OCI-LY3 (cell line): ENCODE results near the gene GTF2I.
A peak's percentile ranks its signal among the peaks of the same experiment; 100 is the strongest.

Experiments
- H2AFZ ChIP-seq: fragments of 200-600, 300-600 bp; shearing (Covaris generic); 2 replicates; pipeline ENCODE4 v1.6.0; 2014; ENCODE audit warnings: antibody characterized with exemption, low read depth, low read length
- H3K27ac ChIP-seq: fragments of 200-600, 300-600 bp; sonication (generic); 2 replicates; pipeline ENCODE4 v1.5.1; 2014; ENCODE audit warnings: mild to moderate bottlenecking, low read length, moderate library complexity, mixed read lengths
- H3K27me3 ChIP-seq: fragments of 200-600, 300-600 bp; sonication (generic); 2 replicates; pipeline ENCODE4 v1.6.1; 2014; ENCODE audit warnings: low read depth, low read length, mixed read lengths
- H3K36me3 ChIP-seq: fragments of 200-600, 300-600 bp; sonication (generic); replicated peaks from 2 replicates; pipeline ENCODE3; 2014; ENCODE audit warnings: low read depth, low read length, mixed read lengths
- H3K4me1 ChIP-seq: fragments of 300-600, 200-600 bp; sonication (generic); 2 replicates; pipeline ENCODE4 v1.6.1; 2014; ENCODE audit warnings: low read length, mixed read lengths
- H3K4me2 ChIP-seq: fragments of 200-600, 300-600 bp; sonication (generic); 2 replicates; pipeline ENCODE4 v1.6.1; 2014; ENCODE audit warnings: low read length, mixed read lengths
- H3K4me3 ChIP-seq: fragments of 300-600, 200-600 bp; sonication (generic); 2 replicates; pipeline ENCODE4 v1.5.1; 2014; ENCODE audit warnings: antibody characterized with exemption, mild to moderate bottlenecking, low read length, moderate library complexity
- H3K79me2 ChIP-seq: fragments of 300-600, 200-600 bp; shearing (Covaris generic); 2 replicates; pipeline ENCODE4 v1.6.1; 2014; ENCODE audit warnings: mild to moderate bottlenecking, low read length, mixed read lengths
- H3K9ac ChIP-seq: fragments of 300-600, 200-600 bp; shearing (Covaris generic); 2 replicates; pipeline ENCODE4 v1.6.0; 2014; ENCODE audit warnings: mild to moderate bottlenecking, low read length, moderate library complexity
- H3K9me3 ChIP-seq: fragments of 200-600, 300-600 bp; shearing (Covaris generic); 2 replicates; pipeline ENCODE4 v1.6.1; 2014; ENCODE audit warnings: low read length, mixed read lengths; ENCODE audit not compliant: insufficient read depth
- H4K20me1 ChIP-seq: fragments of 200-600, 300-600 bp; sonication (generic); 2 replicates; pipeline ENCODE4 v1.6.1; 2016; ENCODE audit warnings: low read length, mixed read lengths; ENCODE audit not compliant: insufficient read depth
- CTCF ChIP-seq: fragments of 200-600, 300-600 bp; sonication (generic); IDR thresholded peaks from 2 replicates; pipeline ENCODE4 v1.5.1; 2014; ENCODE audit warnings: antibody characterized with exemption, low read length, low read depth
- EZH2phosphoT487 ChIP-seq: fragments of 200-600 bp; shearing (Covaris generic); IDR thresholded peaks from 2 replicates; pipeline ENCODE4 v1.6.1; 2018; ENCODE audit warnings: antibody characterized with exemption, mixed run types, low read depth

The GTF2I gene

GRCh38 chr7:74625446-74625845 lies 32.1 kb upstream of the GTF2I start:
- Histone ChIP-seq H3K4me1 (peaks cover 20% of the 10 kb centered on the region), H4K20me1 (no peaks in the 10 kb centered on the region), H3K4me3 (no peak overlapping the region), H3K27me3 (no peaks in the 10 kb centered on the region), H2AFZ (no peak overlapping the region), H3K9me3 (no peaks in the 10 kb centered on the region), H3K79me2 (no peaks in the 10 kb centered on the region), H3K36me3 (no peaks in the 10 kb centered on the region), H3K27ac (no peak overlapping the region), H3K9ac (no peak overlapping the region), H3K4me2 (no peak overlapping the region)
- TF ChIP-seq EZH2phosphoT487 (no peak), CTCF (0 out of 2 replicates have a peak, but pooled peaks have one; percentile 12)

GRCh38 chr7:74627661-74628411 lies 29.7 kb upstream of the GTF2I start:
- Histone ChIP-seq H3K9me3 (no peaks in the 10 kb centered on the region), H3K4me2 (peak overlapping the region; percentile 54)

GRCh38 chr7:74632505-74632904 lies 25.0 kb upstream of the GTF2I start:
- H3K4me1 ChIP-seq: peaks cover 12% of the 10 kb centered on the region
- H3K27ac ChIP-seq: no peak overlapping the region
- H3K4me2 ChIP-seq: no peak overlapping the region
- no peaks in the 10 kb centered on the region for H3K36me3 ChIP-seq
- TF ChIP-seq EZH2phosphoT487: no peak
- TF ChIP-seq CTCF: no peak
- H3K79me2 ChIP-seq: no peaks in the 10 kb centered on the region
- H4K20me1 ChIP-seq: no peaks in the 10 kb centered on the region
- H2AFZ ChIP-seq: no peak overlapping the region
- H3K27me3 ChIP-seq: no peaks in the 10 kb centered on the region
- H3K9ac ChIP-seq: no peak overlapping the region
- H3K9me3 ChIP-seq: no peaks in the 10 kb centered on the region
- no peak overlapping the region for H3K4me3 ChIP-seq

More at GRCh38 chr7:74627661-74628411, 29.7 kb upstream of the GTF2I start:
- TF ChIP-seq CTCF (no peak), EZH2phosphoT487 (no peak)
- Histone ChIP-seq H2AFZ (peak overlapping the region; percentile 84), H3K4me1 (peaks cover 14% of the 10 kb centered on the region), H3K4me3 (no peak overlapping the region), H3K36me3 (no peaks in the 10 kb centered on the region), H3K27me3 (no peaks in the 10 kb centered on the region), H3K79me2 (no peaks in the 10 kb centered on the region), H4K20me1 (no peaks in the 10 kb centered on the region), H3K9ac (0 out of 2 replicates have a peak overlapping the region, but pooled peaks have one; percentile 12), H3K27ac (no peak overlapping the region)

- no peak for TF ChIP-seq CTCF
- no peak for TF ChIP-seq EZH2phosphoT487
- Histone ChIP-seq H3K27me3 (no peaks in the 10 kb centered on the region), H3K9me3 (no peaks in the 10 kb centered on the region), H3K27ac (no peak overlapping the region), H3K9ac (no peak overlapping the region), H4K20me1 (no peaks in the 10 kb centered on the region), H3K79me2 (no peaks in the 10 kb centered on the region), H2AFZ (no peak overlapping the region), H3K36me3 (no peaks in the 10 kb centered on the region), H3K4me2 (no peak overlapping the region), H3K4me1 (peaks cover 2% of the 10 kb centered on the region), H3K4me3 (no peak overlapping the region)
Observed at GRCh38 chr7:74633451-74633921, 24.0 kb upstream of the GTF2I start.
